Gastrocnemius medialis (tissue), 4 donors: ENCODE results near the gene LDHB.

Experiments used
- POLR2A ChIP-seq, 2 donors: fragments of 450-650 bp; IDR thresholded peaks; one replicate each; pipeline ENCODE4 v1.6.1; 2017; ENCODE audit warnings: antibody characterized with exemption in 2 of 2, mild to moderate bottlenecking in 2 of 2, moderate library complexity in 2 of 2
- TF ChIP-seq, protein P1 (sequence below), 5 experiments: fragments of 450-650 bp in 3 of 5; fragments of 200-600 bp in 2 of 5; sonication (generic) in 2 of 5; IDR thresholded peaks in 4 of 5; conservative IDR thresholded peaks in 1 of 5; 1 replicate in 4 of 5; 2 replicates in 1 of 5; pipeline ENCODE4 v1.5.1; 2016 to 2019; ENCODE audit warnings: antibody characterized with exemption in 5 of 5, mild to moderate bottlenecking in 3 of 5, moderate library complexity in 3 of 5

GRCh38 chr12:21631367-21631766 lies 26.3 kb downstream of the LDHB start:
- TF ChIP-seq, protein P1, sequence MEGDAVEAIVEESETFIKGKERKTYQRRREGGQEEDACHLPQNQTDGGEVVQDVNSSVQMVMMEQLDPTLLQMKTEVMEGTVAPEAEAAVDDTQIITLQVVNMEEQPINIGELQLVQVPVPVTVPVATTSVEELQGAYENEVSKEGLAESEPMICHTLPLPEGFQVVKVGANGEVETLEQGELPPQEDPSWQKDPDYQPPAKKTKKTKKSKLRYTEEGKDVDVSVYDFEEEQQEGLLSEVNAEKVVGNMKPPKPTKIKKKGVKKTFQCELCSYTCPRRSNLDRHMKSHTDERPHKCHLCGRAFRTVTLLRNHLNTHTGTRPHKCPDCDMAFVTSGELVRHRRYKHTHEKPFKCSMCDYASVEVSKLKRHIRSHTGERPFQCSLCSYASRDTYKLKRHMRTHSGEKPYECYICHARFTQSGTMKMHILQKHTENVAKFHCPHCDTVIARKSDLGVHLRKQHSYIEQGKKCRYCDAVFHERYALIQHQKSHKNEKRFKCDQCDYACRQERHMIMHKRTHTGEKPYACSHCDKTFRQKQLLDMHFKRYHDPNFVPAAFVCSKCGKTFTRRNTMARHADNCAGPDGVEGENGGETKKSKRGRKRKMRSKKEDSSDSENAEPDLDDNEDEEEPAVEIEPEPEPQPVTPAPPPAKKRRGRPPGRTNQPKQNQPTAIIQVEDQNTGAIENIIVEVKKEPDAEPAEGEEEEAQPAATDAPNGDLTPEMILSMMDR (IDR thresholded peaks at IDR 0.05 in 4 of 5, conservative IDR thresholded peaks at IDR 0.05 in 1 of 5) = no peak
- TF ChIP-seq POLR2A (IDR thresholded peaks at IDR 0.05) = no peak
